ENCODE results near the gene FSTL4.

FSTL4 gene

GRCh38 chr5:133610489-133611356 is 1.6 kb downstream of the FSTL4 start:
- DNase-seq (ENCODE audit: low spot score) = no peak

DNA sequence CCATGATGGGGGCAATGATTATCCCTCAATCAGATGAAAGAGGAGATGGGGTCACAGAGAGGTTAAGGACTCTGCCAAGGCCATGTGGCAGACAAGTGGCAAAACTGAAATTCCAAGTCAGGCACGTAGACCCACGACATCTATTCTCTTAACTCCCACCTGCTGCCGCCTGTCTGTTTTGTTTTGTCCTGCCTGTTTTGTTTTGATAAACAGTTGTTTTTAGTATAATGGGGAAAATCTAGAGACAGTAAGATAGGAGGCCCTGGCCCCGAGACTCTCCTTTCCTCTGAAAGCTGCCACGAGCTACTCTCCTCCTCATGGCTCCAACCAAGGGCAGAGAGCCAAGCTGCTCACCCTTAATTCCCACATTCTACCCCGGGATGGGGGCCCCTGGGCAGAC is 4.9 kb downstream of the FSTL4 start:
- DNase-seq (ENCODE audit: low spot score) = no peak

GRCh38 chr5:133606835-133607234 is 5.5 kb downstream of the FSTL4 start:
- DNase-seq (ENCODE audit: low spot score) = no peak

- no peak for DNase-seq (ENCODE audit: low spot score)
These were observed 7.0 kb downstream of the FSTL4 start for GRCh38 chr5:133605323-133605722.

GRCh38 chr5:133603711-133604110 is 8.6 kb downstream of the FSTL4 start:
- DNase-seq (ENCODE audit: low spot score) = no peak

- no peak for DNase-seq (ENCODE audit: low spot score)
These were observed 9.4 kb downstream of the FSTL4 start for GRCh38 chr5:133602835-133603380.

DNA sequence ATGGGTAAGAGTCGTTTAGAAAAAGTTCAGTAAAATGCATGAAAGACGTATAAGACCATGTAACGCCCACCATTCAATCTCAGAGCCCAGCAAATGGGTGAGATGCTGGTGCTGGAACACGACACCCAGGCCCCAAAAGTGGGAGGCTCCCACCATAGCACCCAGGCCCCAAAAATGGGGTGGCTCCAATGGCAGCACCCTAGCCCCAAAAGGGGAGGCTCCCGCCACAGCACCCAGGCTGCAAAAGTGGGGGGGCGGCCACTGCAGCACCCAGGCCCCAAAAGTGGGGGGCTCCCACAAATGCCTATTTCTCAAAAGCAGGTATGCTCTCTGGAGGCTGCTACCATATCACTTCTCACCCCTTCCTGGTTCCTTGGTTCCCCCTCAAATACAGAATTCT is 12.7 kb downstream of the FSTL4 start:
- DNase-seq (ENCODE audit: low spot score) = no peak

- no peak for DNase-seq (ENCODE audit: low spot score)
These were observed 13.3 kb downstream of the FSTL4 start for GRCh38 chr5:133599044-133599443.

GRCh38 chr5:133596049-133596448 is 16.3 kb downstream of the FSTL4 start:
- no peak for DNase-seq (ENCODE audit: low spot score)

DNA sequence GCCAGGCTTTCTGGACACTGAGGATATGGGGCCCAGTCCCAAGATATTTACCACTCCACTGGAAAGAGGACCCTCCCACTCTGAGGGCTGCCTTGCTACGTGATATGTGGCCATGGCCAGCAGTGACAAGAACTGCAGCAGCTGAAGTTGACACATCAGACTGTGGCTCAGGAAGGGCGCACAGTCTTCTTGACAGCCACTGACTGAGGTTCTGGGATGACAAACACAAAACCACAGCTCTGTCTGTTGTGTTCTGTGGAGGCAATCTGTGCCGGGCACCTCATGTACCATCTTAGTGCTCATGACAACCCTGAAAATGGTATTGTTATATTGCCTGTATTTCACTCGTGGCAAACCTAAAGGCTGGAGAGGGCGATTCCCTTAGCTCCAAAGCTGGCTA is 16.9 kb downstream of the FSTL4 start:
- no peak for DNase-seq (ENCODE audit: low spot score)

- DNase-seq (ENCODE audit: low spot score) = no peak
These were observed 23.1 kb downstream of the FSTL4 start for GRCh38 chr5:133589286-133589685.

DNA sequence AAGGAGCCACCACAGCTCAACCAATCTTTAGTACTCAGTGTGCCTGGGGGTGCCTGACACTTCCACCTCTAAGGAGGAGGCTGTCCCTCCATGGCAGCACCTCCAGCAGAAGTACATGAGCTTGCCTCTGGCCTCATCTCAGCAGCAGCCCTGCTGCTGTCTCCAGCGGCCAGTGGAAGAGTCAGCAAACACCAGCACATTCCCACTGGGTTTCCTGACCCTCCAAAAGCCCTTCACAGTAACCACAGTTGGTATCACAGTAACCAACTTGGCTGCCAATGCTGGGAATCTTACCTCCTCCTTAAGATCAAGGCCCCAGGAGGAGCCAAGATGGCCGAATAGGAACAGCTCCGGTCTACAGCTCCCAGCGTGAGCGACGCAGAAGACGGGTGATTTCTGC is 29.4 kb downstream of the FSTL4 start:
- DNase-seq (ENCODE audit: low spot score) = no peak

- DNase-seq (ENCODE audit: low spot score) = no peak
These were observed 30.4 kb downstream of the FSTL4 start for GRCh38 chr5:133581918-133582317.

- DNase-seq (ENCODE audit: low spot score) = no peak
These were observed 31.0 kb downstream of the FSTL4 start for GRCh38 chr5:133581348-133581747.

DNA sequence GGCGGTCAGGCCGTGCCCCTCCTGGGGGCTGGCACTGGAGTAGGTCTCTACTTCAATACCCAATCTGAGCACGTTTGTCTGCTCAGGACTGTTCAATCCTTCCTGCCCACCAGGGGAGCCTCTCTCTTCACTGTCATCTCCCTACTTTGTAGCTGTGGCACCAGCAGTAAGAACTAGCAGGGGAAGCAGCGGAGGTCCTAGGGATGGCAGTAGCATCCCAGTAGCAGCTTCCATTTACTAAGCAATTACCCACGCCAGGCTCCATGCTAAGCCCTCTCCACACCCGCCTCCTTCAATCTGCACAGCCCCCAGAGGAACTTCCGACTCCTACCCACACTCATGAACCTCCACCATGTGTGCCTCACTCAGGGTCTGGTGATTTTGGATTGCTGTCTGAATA is 31.7 kb downstream of the FSTL4 start:
- no peak for DNase-seq (ENCODE audit: low spot score)

- no peak for DNase-seq (ENCODE audit: low spot score)
These were observed 32.6 kb downstream of the FSTL4 start for GRCh38 chr5:133579766-133580165.

GRCh38 chr5:133569347-133569746 is 43.0 kb downstream of the FSTL4 start:
- no peak for DNase-seq (ENCODE audit: low spot score)

GRCh38 chr5:133565993-133566392 is 46.3 kb downstream of the FSTL4 start:
- no peak for DNase-seq (ENCODE audit: low spot score)

DNA sequence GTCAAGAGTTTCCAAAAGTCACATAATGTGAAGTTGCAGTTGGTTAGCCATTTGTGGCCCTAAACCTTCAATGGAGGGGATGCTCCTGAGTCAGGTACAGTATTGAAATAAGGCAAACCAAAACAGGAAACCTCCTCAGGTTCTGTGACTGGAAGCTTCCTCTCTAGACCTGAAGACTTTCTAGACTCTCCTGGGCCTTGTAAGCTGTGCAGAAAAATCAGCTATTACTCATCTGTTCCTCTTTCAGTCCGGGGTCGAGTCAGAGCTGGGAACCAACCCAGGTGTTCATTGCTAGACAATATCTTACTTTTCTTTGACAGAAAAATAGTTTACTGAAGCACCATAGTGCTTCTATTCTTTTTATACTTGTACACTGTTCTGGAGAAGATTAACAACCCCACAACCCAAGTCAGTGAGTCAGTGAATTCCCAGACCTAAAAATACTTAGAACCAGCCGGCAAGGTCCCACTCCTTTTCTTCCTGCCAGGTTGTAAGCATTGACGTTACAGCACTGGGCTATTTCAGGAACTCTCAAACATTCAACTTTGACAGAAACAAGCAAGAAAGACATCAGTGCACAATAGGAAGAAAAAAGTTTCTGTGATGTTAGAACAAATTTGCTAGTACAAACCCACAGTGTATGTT is 47.3 kb downstream of the FSTL4 start:
- DNase-seq (ENCODE audit: low spot score) = no peak

DNA sequence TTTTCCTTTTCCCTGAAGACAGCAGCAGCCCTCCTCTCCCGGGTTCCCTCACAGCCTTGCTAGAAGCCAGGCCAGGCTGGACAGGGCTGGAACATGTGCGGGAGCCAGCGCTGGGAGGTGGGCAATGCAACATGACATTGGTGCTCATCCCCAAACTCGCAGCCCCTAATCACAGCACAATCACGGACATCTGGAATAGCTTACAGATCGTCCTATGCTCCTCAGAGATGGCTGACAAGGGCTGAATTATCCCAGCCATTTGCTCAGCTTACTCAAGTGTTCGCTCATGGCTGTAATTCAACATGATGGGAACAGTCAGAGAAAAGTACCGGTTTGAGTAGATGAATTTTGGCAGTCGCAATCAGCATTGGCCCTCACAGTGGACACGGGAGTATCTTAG is 49.8 kb downstream of the FSTL4 start:
- DNase-seq (ENCODE audit: low spot score) = no peak

DNA sequence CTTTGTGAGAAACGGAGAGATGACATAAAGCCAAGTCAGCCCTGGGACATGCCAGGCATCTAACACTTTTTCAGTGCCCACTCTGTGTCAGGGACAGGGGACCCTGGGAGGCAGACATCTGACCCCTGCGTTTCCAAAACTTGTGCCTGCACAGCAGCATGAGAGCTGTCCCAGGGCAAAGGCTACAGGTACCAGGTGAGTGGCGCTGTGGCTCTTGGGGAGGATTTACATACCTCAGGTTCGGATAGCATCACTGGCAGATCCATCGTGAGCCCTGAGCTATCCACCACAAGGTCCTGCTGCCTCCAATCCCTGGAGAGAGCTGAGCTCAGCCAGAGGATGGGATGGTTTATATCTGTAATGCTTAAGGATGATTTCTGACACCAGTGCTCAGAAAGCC is 52.4 kb downstream of the FSTL4 start:
- DNase-seq (ENCODE audit: low spot score) = no peak

DNA sequence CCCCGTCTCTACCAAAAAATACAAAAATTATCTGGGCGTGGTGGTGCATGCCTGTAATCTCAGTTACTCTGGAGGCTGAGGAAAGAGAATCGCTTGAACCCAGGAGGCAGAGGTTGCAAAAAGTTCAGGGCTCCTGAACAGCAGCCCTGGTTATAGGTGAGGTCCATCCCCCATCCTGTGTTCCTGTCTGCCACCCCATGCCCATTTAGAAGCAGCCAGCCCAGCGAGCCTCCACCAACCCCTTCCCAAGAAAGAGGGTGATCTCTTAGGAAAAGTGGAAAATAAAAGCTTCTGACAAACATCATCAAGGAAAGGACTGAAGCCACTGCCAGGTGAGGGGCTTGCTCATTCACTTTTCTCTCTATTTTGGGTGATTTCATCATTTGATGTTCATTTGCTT is 55.8 kb downstream of the FSTL4 start:
- no peak for DNase-seq (ENCODE audit: low spot score)

GRCh38 chr5:133554279-133554678 is 58.1 kb downstream of the FSTL4 start:
- DNase-seq (ENCODE audit: low spot score) = no peak

Measured in hematopoietic multipotent progenitor cell treated with erythropoietin and hydrocortisone succinate and interleukin-3 and kit ligand, for 15 days (in vitro differentiated cells).